Measurements from ENCODE around the gene PAM16.

PAM16 gene

GRCh38 chr16:4317532-4318450, 33.3 kb downstream of the PAM16 start:
- DNase-seq: no peak

GRCh38 chr16:4316864-4317531, 34.1 kb downstream of the PAM16 start:
- no peak for DNase-seq

GRCh38 chr16:4316108-4316863, 34.8 kb downstream of the PAM16 start:
- DNase-seq: no peak

GRCh38 chr16:4315186-4316107, 35.7 kb downstream of the PAM16 start, which contains the start of gene GLIS2:
GLIS2 (plus strand) TSS chr16:4316067; CDS start chr16:4332281, 16,214 bp downstream.
- no peak for DNase-seq

GRCh38 chr16:4314532-4315185, 36.5 kb downstream of the PAM16 start:
- no peak for DNase-seq

GRCh38 chr16:4313563-4314531, 37.3 kb downstream of the PAM16 start:
- DNase-seq: no peak

- DNase-seq: no peak
Measured at GRCh38 chr16:4309833-4310266, 41.3 kb downstream of the PAM16 start.

- DNase-seq: no peak
Measured at GRCh38 chr16:4309102-4309832, 41.9 kb downstream of the PAM16 start.

GRCh38 chr16:4307215-4308037, 43.7 kb downstream of the PAM16 start:
- DNase-seq: no peak

- peak; percentile 92 for DNase-seq
Measured at GRCh38 chr16:4306470-4307214, 44.5 kb downstream of the PAM16 start.

GRCh38 chr16:4303973-4304372, 47.1 kb downstream of the PAM16 start:
- no peak for DNase-seq

- DNase-seq: no peak
Measured at GRCh38 chr16:4301968-4302367, 49.2 kb downstream of the PAM16 start.

- no peak for DNase-seq
Measured at GRCh38 chr16:4301177-4301576, 49.9 kb downstream of the PAM16 start.

- no peak for DNase-seq
Measured at GRCh38 chr16:4298761-4299522, 52.2 kb downstream of the PAM16 start.

- DNase-seq: no peak
Measured at GRCh38 chr16:4297480-4297879, 53.6 kb downstream of the PAM16 start.

- no peak for DNase-seq
Measured at GRCh38 chr16:4295581-4295980, 55.5 kb downstream of the PAM16 start.

- DNase-seq: no peak
Measured at GRCh38 chr16:4293822-4294457, 57.2 kb downstream of the PAM16 start.

Measured in NCI-H187 treated with DMSO at 0.1 percent for 48 hours (cell line).